ENCODE data around the gene DLGAP4.

Gene DLGAP4

GRCh38 chr20:36366623-36367369 lies 60.7 kb downstream of the DLGAP4 start:
- no peak for ATAC-seq

DNA sequence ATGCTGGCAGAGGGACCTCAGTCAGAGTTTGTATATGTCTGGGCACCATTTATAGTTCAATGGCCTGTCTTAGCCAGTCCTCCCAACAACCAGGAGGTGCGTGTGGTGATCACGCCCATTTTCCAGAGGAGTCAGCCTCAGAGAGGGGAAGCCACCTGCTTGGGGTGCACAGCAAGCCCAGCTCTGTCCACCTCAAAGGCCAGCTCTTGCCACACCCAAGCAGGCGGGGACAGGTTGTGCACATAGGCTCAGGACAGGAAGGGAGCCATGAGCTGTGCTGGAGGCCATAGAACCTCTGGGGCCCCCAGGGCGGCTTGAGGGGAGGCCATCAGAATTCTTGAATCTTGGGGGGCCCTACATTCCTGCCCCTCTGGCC lies 61.2 kb downstream of the DLGAP4 start:
- ATAC-seq, result no peak
- no peak for TF ChIP-seq ARNTL (CRISPR knock-in tag; IDR thresholded peaks at IDR 0.05; ENCODE audit: borderline replicate concordance, low read depth)
- TF ChIP-seq ZNF70 (CRISPR knock-in tag; IDR thresholded peaks at IDR 0.05), result no peak
- TF ChIP-seq, protein P1, sequence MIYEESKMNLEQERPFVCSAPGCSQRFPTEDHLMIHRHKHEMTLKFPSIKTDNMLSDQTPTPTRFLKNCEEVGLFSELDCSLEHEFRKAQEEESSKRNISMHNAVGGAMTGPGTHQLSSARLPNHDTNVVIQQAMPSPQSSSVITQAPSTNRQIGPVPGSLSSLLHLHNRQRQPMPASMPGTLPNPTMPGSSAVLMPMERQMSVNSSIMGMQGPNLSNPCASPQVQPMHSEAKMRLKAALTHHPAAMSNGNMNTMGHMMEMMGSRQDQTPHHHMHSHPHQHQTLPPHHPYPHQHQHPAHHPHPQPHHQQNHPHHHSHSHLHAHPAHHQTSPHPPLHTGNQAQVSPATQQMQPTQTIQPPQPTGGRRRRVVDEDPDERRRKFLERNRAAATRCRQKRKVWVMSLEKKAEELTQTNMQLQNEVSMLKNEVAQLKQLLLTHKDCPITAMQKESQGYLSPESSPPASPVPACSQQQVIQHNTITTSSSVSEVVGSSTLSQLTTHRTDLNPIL (CRISPR knock-in tag; IDR thresholded peaks at IDR 0.05; ENCODE audit: low read depth), result no peak
- TF ChIP-seq SNAI2 (CRISPR knock-in tag; IDR thresholded peaks at IDR 0.05), result no peak
- TF ChIP-seq GLIS3 (CRISPR knock-in tag; IDR thresholded peaks at IDR 0.05), result no peak
- TF ChIP-seq ISL1 (CRISPR knock-in tag; IDR thresholded peaks at IDR 0.05), result no peak
- no peak for TF ChIP-seq POU6F1 (CRISPR knock-in tag; IDR thresholded peaks at IDR 0.05; ENCODE audit: borderline replicate concordance, low read depth)
- TF ChIP-seq TSHZ2 (CRISPR knock-in tag; IDR thresholded peaks at IDR 0.05), result no peak
- no peak for TF ChIP-seq ZC3H10 (CRISPR knock-in tag; IDR thresholded peaks at IDR 0.05)
- TF ChIP-seq CSDC2 (CRISPR knock-in tag; IDR thresholded peaks at IDR 0.05), result no peak
- no peak for TF ChIP-seq PPARA (CRISPR knock-in tag; IDR thresholded peaks at IDR 0.05; ENCODE audit: borderline replicate concordance)
- TF ChIP-seq, protein P2, sequence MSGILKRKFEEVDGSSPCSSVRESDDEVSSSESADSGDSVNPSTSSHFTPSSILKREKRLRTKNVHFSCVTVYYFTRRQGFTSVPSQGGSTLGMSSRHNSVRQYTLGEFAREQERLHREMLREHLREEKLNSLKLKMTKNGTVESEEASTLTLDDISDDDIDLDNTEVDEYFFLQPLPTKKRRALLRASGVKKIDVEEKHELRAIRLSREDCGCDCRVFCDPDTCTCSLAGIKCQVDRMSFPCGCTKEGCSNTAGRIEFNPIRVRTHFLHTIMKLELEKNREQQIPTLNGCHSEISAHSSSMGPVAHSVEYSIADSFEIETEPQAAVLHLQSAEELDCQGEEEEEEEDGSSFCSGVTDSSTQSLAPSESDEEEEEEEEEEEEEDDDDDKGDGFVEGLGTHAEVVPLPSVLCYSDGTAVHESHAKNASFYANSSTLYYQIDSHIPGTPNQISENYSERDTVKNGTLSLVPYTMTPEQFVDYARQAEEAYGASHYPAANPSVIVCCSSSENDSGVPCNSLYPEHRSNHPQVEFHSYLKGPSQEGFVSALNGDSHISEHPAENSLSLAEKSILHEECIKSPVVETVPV (CRISPR knock-in tag; IDR thresholded peaks at IDR 0.05), result no peak
- no peak for TF ChIP-seq ZNF565 (CRISPR knock-in tag; conservative IDR thresholded peaks at IDR 0.05; ENCODE audit: low read depth)
- no peak for TF ChIP-seq OSR1 (CRISPR knock-in tag; IDR thresholded peaks at IDR 0.05)
- no peak for TF ChIP-seq BACH2 (CRISPR knock-in tag; IDR thresholded peaks at IDR 0.05; ENCODE audit: borderline replicate concordance)

More at GRCh38 chr20:36366623-36367369, 60.7 kb downstream of the DLGAP4 start:
- no peak for TF ChIP-seq TCF4 (CRISPR knock-in tag; IDR thresholded peaks at IDR 0.05; ENCODE audit: borderline replicate concordance)
- TF ChIP-seq ZNF70 (CRISPR knock-in tag; IDR thresholded peaks at IDR 0.05), result no peak
- TF ChIP-seq ZNF565 (CRISPR knock-in tag; conservative IDR thresholded peaks at IDR 0.05; ENCODE audit: low read depth), result no peak
- no peak for TF ChIP-seq ISL1 (CRISPR knock-in tag; IDR thresholded peaks at IDR 0.05)
- TF ChIP-seq GLIS3 (CRISPR knock-in tag; IDR thresholded peaks at IDR 0.05), result no peak
- no peak for TF ChIP-seq ZC3H10 (CRISPR knock-in tag; IDR thresholded peaks at IDR 0.05)
- TF ChIP-seq, protein P3, sequence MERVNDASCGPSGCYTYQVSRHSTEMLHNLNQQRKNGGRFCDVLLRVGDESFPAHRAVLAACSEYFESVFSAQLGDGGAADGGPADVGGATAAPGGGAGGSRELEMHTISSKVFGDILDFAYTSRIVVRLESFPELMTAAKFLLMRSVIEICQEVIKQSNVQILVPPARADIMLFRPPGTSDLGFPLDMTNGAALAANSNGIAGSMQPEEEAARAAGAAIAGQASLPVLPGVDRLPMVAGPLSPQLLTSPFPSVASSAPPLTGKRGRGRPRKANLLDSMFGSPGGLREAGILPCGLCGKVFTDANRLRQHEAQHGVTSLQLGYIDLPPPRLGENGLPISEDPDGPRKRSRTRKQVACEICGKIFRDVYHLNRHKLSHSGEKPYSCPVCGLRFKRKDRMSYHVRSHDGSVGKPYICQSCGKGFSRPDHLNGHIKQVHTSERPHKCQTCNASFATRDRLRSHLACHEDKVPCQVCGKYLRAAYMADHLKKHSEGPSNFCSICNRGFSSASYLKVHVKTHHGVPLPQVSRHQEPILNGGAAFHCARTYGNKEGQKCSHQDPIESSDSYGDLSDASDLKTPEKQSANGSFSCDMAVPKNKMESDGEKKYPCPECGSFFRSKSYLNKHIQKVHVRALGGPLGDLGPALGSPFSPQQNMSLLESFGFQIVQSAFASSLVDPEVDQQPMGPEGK (CRISPR knock-in tag; IDR thresholded peaks at IDR 0.05; ENCODE audit: borderline replicate concordance), result no peak
- TF ChIP-seq RARB (CRISPR knock-in tag; IDR thresholded peaks at IDR 0.05), result no peak
- TF ChIP-seq TSHZ2 (CRISPR knock-in tag; IDR thresholded peaks at IDR 0.05), result no peak
- TF ChIP-seq ZFP30 (CRISPR knock-in tag; IDR thresholded peaks at IDR 0.05), result no peak
- TF ChIP-seq OSR1 (CRISPR knock-in tag; IDR thresholded peaks at IDR 0.05), result no peak
- TF ChIP-seq CSDC2 (CRISPR knock-in tag; IDR thresholded peaks at IDR 0.05), result no peak
- no peak for TF ChIP-seq ZNF8 (CRISPR knock-in tag; IDR thresholded peaks at IDR 0.05)
- no peak for TF ChIP-seq TOX (CRISPR knock-in tag; IDR thresholded peaks at IDR 0.05; ENCODE audit: borderline replicate concordance)
- no peak for TF ChIP-seq PPARA (CRISPR knock-in tag; IDR thresholded peaks at IDR 0.05; ENCODE audit: borderline replicate concordance)
- TF ChIP-seq, protein P1 (CRISPR knock-in tag; IDR thresholded peaks at IDR 0.05; ENCODE audit: low read depth), result no peak
- TF ChIP-seq ESRRG (CRISPR knock-in tag; IDR thresholded peaks at IDR 0.05), result no peak
- no peak for TF ChIP-seq ARNTL (CRISPR knock-in tag; IDR thresholded peaks at IDR 0.05; ENCODE audit: borderline replicate concordance, low read depth)
- TF ChIP-seq SNAI2 (CRISPR knock-in tag; IDR thresholded peaks at IDR 0.05), result no peak

Measured in SK-N-SH treated with all-trans-retinoic acid at 6 μM for 48 hours (cell line).